MCF 10A (cell line): ENCODE results near the gene LYPD6. TPM values are rescaled to one million over a fixed set of nuclear protein-coding genes. Genes with fewer than 3 reads are reported as not detected.

Experiments
- Bru-seq: library from RNA; stranded (reverse); fragments of 400-500 nt; gene quantifications from one replicate; lab custom pipeline; 2021; lab: Mats Ljungman, UMichigan
- BruChase-seq, 2 experiments: library from RNA; stranded (reverse); fragments of 400-500 nt; gene quantifications; one replicate each; lab custom pipeline; 2021; lab: Mats Ljungman, UMichigan
- BruUV-seq: library from RNA; stranded (reverse); fragments of 400-500 nt; replicated peaks from 2 replicates; lab custom pipeline; 2021; lab: Mats Ljungman, UMichigan
- CTCF ChIA-PET: fragments of 300-600 bp; sonication (Branson Sonifier 250); formaldehyde crosslinking; extraction: SDS; loops from one replicate; lab custom pipeline; 2021; ENCODE audit warnings: antibody characterized with exemption, inconsistent platforms; lab: Yijun Ruan, JAX
- POLR2A ChIA-PET: fragments of 300-600, 350-650 bp; sonication (Branson Sonifier 250); formaldehyde crosslinking; extraction: SDS; loops from one replicate; lab custom pipeline; 2020; ENCODE audit warnings: antibody characterized with exemption, inconsistent platforms; lab: Yijun Ruan, JAX
- DNase-seq: peaks from one replicate; pipeline ENCODE4 v3.0.0-alpha.2; 2018; ENCODE audit not compliant: unreplicated experiment
- H3K27ac Mint-ChIP-seq: one replicate; pipeline ENCODE4 v1.8.0; 2022; ENCODE audit warnings: mild to moderate bottlenecking, low read depth, mixed read lengths; ENCODE audit not compliant: unreplicated experiment
- H3K27me3 Mint-ChIP-seq: one replicate; pipeline ENCODE4 v1.8.0; 2022; ENCODE audit warnings: mixed read lengths; ENCODE audit not compliant: insufficient read depth, unreplicated experiment
- H3K36me3 Mint-ChIP-seq: one replicate; pipeline ENCODE4 v1.8.0; 2022; ENCODE audit warnings: mild to moderate bottlenecking, moderate library complexity, mixed read lengths; ENCODE audit not compliant: insufficient read depth, unreplicated experiment
- H3K4me1 Mint-ChIP-seq: one replicate; pipeline ENCODE4 v1.8.0; 2022; ENCODE audit warnings: mixed read lengths; ENCODE audit not compliant: insufficient read depth, unreplicated experiment
- H3K4me3 Mint-ChIP-seq: one replicate; pipeline ENCODE4 v1.8.0; 2022; ENCODE audit warnings: mild to moderate bottlenecking, moderate library complexity, mixed read lengths; ENCODE audit not compliant: unreplicated experiment
- H3K9me3 Mint-ChIP-seq: one replicate; pipeline ENCODE4 v1.8.0; 2022; ENCODE audit warnings: mixed read lengths; ENCODE audit not compliant: unreplicated experiment
- intact Hi-C: fragments of 100-400 bp; cut with micrococcal nuclease; formaldehyde crosslinking; loops from 2 replicates; pipeline ENCODE4 v1.14.1; 2022
- long read RNA-seq: library from polyadenylated mRNA; stranded (forward); transcript quantifications from one replicate; pipeline ENCODE4 v2.0.0, GENCODE V29; 2022
- total RNA-seq: library from RNA; stranded (reverse); gene quantifications from 2 replicates; pipeline ENCODE4 v1.2.3, GENCODE V29; 2022
- TF ChIP-seq, protein P1 (sequence below): fragments of 200-600 bp; IDR thresholded peaks from one replicate; pipeline ENCODE4 v1.8.0; 2022; ENCODE audit warnings: antibody characterized with exemption, mild to moderate bottlenecking; ENCODE audit not compliant: unreplicated experiment

The LYPD6 gene, protein sequence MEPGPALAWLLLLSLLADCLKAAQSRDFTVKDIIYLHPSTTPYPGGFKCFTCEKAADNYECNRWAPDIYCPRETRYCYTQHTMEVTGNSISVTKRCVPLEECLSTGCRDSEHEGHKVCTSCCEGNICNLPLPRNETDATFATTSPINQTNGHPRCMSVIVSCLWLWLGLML
- total RNA-seq (2.0 and 3.2 TPM in 2 replicates), Bru-seq, nascent RNA (percentile 42 among the genes with signal in this experiment), BruChase-seq, experiment 1, labeled RNA remaining after a 6-hour chase (percentile 32 among the genes with signal in this experiment), BruChase-seq, experiment 2, labeled RNA remaining after a 2-hour chase (percentile 40 among the genes with signal in this experiment)
- long read RNA-seq, full-length matches to known transcripts: 3 of 9 reads
- long read RNA-seq, partial matches to known transcripts: 4 of 9 reads
- long read RNA-seq, other reads (novel, unspliced or antisense): 2 of 9 reads

DNA sequence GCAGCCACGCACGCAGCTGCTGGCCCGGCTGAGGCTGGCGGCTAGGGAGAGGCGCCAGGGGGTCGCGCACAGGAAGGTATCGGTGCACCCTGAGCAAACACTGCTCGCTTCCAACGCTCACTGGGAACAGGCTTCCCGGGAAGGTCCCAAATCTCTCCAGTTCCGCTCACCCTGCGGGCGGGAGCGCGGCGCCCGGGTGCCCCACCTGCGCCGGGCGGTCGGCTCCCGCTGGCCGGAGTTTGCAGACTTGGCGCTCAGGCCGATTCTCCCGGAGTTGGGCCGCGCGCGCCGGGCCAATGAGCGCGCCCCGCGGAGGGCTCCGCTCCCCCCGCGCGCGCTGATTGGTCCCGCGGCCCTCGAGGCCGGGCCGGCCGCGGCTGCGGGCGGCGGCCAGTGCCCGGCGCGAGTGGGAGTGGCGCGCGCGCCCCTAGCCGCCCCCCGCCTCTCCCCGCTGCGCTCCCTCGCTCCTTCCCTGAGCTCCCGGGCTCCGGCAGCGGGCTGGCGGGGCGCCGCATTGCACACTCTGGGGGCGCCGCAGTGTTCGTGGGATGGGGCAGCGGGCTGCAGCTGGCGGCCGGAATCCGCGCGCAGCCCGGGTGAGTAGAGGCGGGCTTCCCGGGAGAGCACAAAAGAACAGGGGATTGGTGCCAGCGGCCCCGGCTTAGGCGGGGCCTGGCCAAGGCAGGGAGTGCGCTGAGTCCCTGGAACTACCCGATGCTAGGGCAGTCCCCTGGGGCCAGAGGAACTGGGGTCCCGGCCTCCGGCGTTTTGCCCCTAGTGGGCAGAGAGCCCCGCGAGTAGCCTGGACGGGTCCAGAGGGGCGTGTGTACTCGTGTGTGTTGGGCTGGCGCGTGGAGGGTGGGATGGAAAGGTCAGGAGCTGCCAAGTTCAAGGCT lies at the start of gene LYPD6:
Gene LYPD6 (plus strand): TSS at position 461 of the 896 bp plus-strand sequence. CDS start 107,122 bp downstream, outside the sequence.
- CTCF ChIA-PET: interaction anchor here (0.5 to 1.5 kb wide), 9 partner anchors 9 to 261 kb away, joined by 3 to 5 read pairs (median 3); no protein-coding TSS in a partner anchor

DNA sequence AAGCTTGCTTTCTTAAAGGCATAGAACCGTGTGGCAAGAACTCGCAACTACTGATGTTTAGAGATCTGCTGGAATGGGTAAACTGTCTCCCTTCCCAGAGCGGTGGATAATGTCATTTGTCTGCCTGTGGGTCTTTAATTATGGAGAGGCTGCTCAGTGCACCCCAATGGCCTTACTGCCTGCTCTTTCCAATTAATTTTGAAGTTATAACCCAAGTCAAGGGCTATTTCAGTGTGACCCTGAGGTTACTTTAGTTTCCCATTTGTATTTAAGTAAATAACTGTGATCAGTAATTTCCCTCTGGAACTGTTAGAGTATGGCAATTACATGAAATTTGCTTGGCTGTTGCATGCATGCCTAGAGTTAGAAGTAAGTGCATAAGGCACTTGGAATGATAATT lies 48.9 kb upstream of the LYPD6 start:
- no peak overlapping the region for H3K4me3 Mint-ChIP-seq
- H3K27ac Mint-ChIP-seq: no peak overlapping the region
- TF ChIP-seq, protein P1, sequence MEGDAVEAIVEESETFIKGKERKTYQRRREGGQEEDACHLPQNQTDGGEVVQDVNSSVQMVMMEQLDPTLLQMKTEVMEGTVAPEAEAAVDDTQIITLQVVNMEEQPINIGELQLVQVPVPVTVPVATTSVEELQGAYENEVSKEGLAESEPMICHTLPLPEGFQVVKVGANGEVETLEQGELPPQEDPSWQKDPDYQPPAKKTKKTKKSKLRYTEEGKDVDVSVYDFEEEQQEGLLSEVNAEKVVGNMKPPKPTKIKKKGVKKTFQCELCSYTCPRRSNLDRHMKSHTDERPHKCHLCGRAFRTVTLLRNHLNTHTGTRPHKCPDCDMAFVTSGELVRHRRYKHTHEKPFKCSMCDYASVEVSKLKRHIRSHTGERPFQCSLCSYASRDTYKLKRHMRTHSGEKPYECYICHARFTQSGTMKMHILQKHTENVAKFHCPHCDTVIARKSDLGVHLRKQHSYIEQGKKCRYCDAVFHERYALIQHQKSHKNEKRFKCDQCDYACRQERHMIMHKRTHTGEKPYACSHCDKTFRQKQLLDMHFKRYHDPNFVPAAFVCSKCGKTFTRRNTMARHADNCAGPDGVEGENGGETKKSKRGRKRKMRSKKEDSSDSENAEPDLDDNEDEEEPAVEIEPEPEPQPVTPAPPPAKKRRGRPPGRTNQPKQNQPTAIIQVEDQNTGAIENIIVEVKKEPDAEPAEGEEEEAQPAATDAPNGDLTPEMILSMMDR: no peak
- intact Hi-C loops: no loop called here
- no peaks in the 10 kb centered on the region for H3K27me3 Mint-ChIP-seq
- H3K9me3 Mint-ChIP-seq: no peaks in the 10 kb centered on the region
- no peak for DNase-seq
- ChIA-PET POLR2A (no interaction called here), CTCF (no interaction called here)
- no peaks in the 10 kb centered on the region for H3K4me1 Mint-ChIP-seq
- H3K36me3 Mint-ChIP-seq: no peaks in the 10 kb centered on the region
- no TSS peak for BruUV-seq

More for the DNA sequence above, at the start of gene LYPD6:
- no peaks in the 10 kb centered on the region for H3K27me3 Mint-ChIP-seq
- POLR2A ChIA-PET: interaction anchor here (0.6 kb wide), 1 partner anchor 179 kb away, joined by 3 read pairs; no protein-coding TSS in a partner anchor
- H3K4me1 Mint-ChIP-seq: peaks cover 8% of the 10 kb centered on the region
- peaks cover 6% of the 10 kb centered on the region for H3K36me3 Mint-ChIP-seq
- H3K9me3 Mint-ChIP-seq: no peaks in the 10 kb centered on the region
- TF ChIP-seq, protein P1: peak; percentile 11
- intact Hi-C loops: loop anchor here (1.0 kb wide), 1 partner anchor 231 kb away; no protein-coding TSS in a partner anchor
- peak within 1 kb of the TSS; percentile 76 for H3K4me3 Mint-ChIP-seq
- DNase-seq: peak; percentile 80
- no TSS peak for BruUV-seq
- H3K27ac Mint-ChIP-seq: peak within 1 kb of the TSS; percentile 49

DNA sequence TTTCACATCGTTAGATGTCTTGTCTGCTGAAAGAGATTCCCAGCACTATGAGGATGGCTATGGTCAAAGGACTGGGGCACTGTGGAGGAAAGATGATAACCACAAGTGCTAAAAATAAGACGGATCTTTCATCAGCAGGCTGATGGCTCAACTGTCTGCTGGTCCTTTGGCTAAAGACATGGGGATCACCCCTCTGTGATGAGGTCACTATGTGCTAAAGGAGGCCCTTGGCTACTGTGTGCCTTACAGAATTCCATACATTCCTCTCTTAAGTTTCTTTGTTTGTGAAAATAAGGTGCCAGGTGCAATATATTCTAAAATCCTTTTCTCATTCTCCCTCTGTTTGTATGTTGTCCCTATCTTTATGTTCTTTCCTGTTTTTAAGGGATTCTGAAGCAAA lies 39.7 kb upstream of the LYPD6 start:
- TF ChIP-seq, protein P1: no peak
- ChIA-PET POLR2A (interaction anchor here (0.9 kb wide), 1 partner anchor 10 kb away, joined by 3 read pairs; no protein-coding TSS in a partner anchor), CTCF (no interaction called here)
- H3K27me3 Mint-ChIP-seq: peaks cover 12% of the 10 kb centered on the region
- intact Hi-C loops: no loop called here
- no TSS peak for BruUV-seq
- no peak overlapping the region for H3K27ac Mint-ChIP-seq
- no peaks in the 10 kb centered on the region for H3K36me3 Mint-ChIP-seq
- no peaks in the 10 kb centered on the region for H3K4me1 Mint-ChIP-seq
- no peaks in the 10 kb centered on the region for H3K9me3 Mint-ChIP-seq
- no peak overlapping the region for H3K4me3 Mint-ChIP-seq
- no peak for DNase-seq
